GM18858 (cell line): ENCODE results near the gene RNF14.
A peak's percentile ranks its signal among the peaks of the same experiment; 100 is the strongest.

ENCODE experiments used
- ATAC-seq: cut with Tn5 transposase; IDR thresholded peaks from one replicate; pipeline ENCODE4 v1.9.1; 2021; ENCODE audit not compliant: unreplicated experiment

Gene RNF14

GRCh38 chr5:141947316-141947715 is 21.6 kb upstream of the RNF14 start:
- no peak for ATAC-seq

GRCh38 chr5:141948812-141949211 is 20.1 kb upstream of the RNF14 start:
- ATAC-seq: no peak

DNA sequence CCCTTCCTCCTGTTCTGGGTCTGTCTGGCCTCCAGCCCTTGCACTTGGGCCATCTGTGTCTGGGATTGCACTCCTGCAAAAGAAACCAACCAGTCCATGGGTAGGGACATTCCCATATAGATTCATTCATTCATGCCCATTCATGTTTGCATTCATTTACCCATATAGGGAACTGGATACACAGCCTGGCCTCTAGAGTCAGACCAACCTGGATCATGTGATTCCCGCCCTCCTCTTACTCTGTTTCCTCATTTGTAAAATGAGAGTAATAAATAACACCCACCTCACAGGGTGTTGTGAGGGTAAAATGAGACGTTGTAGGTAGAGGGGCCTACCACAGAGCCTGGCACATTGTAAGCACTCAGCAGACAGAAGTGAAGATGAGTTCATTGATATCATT is 19.4 kb upstream of the RNF14 start:
- no peak for ATAC-seq

DNA sequence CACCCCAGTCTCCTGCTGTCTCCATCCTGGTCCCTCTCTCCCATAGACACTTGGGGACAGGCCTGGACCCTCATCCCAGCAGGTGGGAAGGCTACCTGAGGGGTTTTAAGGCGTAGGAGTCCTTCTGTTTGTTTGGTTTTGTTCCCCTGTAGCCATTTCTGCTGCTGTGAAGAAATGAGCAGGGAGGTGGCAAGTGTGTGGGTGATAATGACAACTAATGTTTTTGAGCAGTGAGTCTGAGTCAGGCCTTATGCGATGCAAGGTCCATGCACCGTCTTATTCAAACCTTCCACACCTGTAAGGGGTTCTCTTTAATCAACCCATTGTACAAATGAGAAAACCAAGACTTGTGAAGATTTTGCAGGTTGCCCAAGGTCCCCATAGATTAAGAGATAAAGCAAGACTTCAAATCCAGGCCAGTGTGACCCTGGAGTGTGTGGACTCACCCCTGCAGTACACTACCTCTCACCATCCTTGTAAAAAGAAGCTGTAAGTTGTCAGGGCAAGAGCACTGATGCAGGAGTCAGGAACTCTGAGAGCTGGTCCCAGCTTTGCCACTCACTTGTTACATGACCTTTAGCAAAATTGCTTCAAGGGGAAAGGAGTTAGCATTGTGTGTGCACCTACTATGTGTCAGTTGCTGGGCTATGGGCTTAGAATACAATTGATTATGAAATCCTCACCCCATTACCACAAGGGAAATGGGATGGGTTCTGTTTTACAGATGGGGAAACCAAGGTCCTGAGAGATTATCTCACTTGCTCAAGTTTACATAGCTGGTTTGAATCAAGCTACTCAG is 18.5 kb upstream of the RNF14 start:
- no peak for ATAC-seq

GRCh38 chr5:141951332-141951781 is 17.5 kb upstream of the RNF14 start:
- peak; percentile 72 for ATAC-seq

- ATAC-seq: no peak
Observed at GRCh38 chr5:141952020-141952419, 16.9 kb upstream of the RNF14 start.

DNA sequence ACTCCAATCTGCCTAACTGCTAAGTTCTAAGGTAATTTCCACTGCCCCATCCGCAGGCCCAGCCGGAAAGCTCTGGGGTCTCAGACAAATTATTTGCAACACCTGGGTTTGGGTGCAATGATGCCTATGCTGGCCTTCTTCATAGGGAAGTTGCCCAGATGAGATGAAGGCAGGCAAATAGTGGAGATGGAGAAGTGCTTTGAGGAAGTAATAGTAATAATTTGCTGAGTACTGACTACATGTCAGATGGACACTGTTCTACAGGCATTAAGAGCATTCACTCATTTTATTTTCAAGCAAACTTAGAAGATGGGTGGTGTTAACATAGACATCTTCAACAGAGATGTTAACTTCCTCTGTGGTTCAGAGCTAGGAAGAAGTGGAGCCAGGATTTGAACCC is 14.7 kb upstream of the RNF14 start:
- no peak for ATAC-seq

GRCh38 chr5:141957367-141957996 is 11.4 kb upstream of the RNF14 start:
- ATAC-seq: no peak

DNA sequence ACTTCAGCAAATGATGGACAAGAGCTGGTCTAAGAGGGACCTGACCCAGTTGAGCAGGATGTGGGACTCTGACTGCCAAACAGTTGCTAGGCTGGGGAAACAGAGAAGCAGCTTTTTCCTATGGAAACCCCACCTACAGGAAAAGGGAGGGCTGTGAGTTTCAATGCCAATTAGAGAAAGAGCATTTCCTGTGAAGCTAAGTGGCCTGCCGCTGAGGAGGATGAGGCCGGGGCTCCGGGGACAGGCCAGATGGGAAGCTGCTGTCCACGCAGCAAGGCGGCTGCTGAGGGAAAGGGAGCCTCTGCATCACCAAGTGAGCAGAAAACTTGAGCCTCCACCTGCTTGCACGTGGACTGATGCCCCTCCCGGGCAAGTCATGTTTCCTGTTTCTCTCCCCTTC is 10.8 kb upstream of the RNF14 start, which contains the start of gene PCDH12:
PCDH12 (minus strand) TSS at position 90 of the 400 bp plus-strand sequence. CDS start 351 bp downstream, outside the sequence.
- ATAC-seq: no peak

DNA sequence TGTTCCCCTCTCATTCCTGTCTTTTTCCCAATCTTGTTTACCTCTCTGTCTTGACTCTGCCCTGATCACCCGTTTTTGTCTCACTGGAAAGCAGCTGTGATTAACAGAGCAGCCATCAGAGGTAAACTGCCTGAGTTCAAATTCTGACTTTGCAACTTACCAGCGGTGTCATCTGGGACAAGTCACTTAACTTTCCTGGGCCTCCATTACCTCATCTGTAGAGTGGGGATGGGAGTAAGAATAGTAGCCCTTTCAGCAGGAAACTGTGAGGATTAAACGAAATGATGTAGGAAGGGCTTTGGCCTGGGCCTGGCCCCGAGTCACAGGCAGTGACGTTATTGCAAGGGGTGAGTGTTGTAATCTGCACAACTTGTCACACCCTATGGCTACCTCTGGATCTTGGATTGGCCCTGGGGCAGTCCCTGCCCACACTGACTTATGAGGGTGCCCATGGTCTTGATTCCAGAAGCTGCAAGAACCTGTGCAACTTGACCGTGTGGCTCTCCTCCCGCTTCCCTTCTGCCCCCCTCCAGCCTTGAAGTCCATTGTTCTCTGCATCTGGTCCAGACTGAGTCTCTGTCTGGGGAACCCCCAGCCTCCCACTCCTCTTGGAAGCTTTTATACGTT is 10.2 kb upstream of the RNF14 start:
- no peak for ATAC-seq

- ATAC-seq: no peak
Observed at GRCh38 chr5:141960018-141960417, 8.9 kb upstream of the RNF14 start.

DNA sequence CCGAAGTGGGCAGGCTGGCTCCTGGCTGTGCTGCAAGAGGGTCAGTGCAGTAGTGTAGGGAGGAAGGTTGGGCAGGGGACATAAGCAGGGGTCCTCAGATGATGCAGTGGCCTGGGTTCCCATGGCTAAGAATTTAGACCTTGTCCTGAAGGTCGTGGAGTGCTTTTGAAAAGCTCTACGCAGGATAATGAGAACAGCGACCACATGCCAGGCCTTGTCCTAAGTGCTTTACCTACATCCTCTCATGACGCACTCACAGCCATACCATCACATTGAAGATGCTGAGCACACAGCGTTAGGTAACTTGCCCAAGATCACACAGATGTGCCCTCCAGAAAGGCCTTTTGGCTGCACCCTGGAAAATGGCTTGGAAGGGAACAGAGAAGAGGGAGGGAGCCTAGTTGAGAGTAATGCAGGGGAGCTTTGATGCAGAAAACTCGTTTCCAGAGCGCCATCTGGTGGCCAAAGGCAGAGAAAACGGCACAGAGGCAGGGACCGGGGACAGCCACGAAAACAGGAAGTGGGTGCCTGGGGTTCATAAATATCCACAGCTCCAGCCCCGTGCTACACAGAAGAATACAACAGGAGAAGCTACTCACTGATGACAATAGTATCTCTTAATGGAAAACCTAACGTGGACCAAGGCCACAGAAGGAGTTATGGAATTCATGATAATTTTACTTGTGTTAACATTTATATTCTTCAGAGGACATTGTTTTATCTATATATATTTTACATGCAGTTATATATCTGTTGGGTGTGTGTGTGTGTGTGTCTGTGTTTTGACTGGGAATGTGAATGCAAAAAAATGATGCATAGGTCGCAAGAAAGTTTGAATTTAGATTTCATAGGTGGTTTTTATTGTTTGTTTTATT is 8.2 kb upstream of the RNF14 start:
- peak; percentile 94 for ATAC-seq

GRCh38 chr5:141961466-141961865 is 7.4 kb upstream of the RNF14 start:
- ATAC-seq: no peak

GRCh38 chr5:141963701-141964100 is 5.2 kb upstream of the RNF14 start:
- ATAC-seq: no peak

GRCh38 chr5:141965071-141965470 is 3.8 kb upstream of the RNF14 start:
- ATAC-seq: no peak

- ATAC-seq: no peak
Observed at GRCh38 chr5:141966275-141966962, 2.5 kb upstream of the RNF14 start.

- ATAC-seq: no peak
Observed at GRCh38 chr5:141966963-141967333, 2.0 kb upstream of the RNF14 start.

- peak; percentile 63 for ATAC-seq
Observed at GRCh38 chr5:141969783-141970771, 1.2 kb downstream of the RNF14 start.

DNA sequence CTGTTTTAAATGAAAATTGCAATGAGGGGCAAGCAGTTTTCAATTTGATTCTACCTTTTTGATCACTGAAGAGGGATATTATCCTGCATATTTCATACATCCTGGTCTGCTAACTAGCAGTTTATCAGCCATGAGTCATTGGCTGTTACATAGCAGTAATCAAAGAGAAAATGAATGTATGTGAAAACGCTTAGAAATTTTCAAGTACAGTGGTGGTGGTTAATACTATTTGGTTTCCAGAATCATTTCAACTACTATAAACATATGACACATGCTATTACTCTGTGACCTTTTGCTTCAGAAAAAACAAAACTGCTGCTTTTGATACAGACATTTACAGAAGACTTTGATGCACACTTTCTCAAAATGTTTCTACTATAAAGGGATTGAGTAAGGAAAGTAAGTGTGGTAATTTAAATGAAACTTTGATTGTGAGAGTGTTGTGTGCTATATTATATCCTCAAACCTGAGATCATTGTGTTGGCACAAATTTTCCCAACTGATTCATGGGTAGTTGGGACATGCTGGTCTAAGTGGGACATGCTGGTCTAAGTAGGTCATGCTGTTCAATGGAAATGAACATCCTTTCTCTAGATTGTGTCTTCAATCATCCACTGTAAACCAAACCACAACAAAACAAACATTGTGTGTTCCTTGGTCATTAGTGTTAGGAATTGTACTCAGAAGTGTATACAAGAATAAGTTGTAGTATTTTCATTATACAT is 5.1 kb downstream of the RNF14 start:
- no peak for ATAC-seq
